H9 (cell line): ENCODE results near the gene CDH16. TPM values are rescaled to one million over a fixed set of nuclear protein-coding genes. Genes with fewer than 3 reads are reported as not detected.

Source experiments
- DNase-seq: peaks from one replicate; pipeline ENCODE4 v3.0.0-alpha.2; 2017
- H2AFZ ChIP-seq: one replicate; pipeline ENCODE4 v1.6.1; 2013; ENCODE audit warnings: mild to moderate bottlenecking, low read length, control low read depth, moderate library complexity
- H2AK5ac ChIP-seq: 2 replicates; pipeline ENCODE4 v1.6.1; 2013; ENCODE audit warnings: low read length, control low read depth, mixed read lengths; ENCODE audit not compliant: insufficient read length
- H2BK120ac ChIP-seq: one replicate; pipeline ENCODE4 v1.6.1; 2013; ENCODE audit warnings: low read depth, mild to moderate bottlenecking, low read length, control low read depth, inconsistent platforms; ENCODE audit not compliant: poor library complexity, severe bottlenecking
- H2BK12ac ChIP-seq: 2 replicates; pipeline ENCODE4 v1.6.1; 2013; ENCODE audit warnings: low read length, control low read depth, mixed read lengths, low read depth; ENCODE audit not compliant: insufficient read length
- H2BK15ac ChIP-seq: 2 replicates; pipeline ENCODE4 v1.6.1; 2013; ENCODE audit warnings: low read depth, low read length, control low read depth
- H2BK20ac ChIP-seq: one replicate; pipeline ENCODE4 v1.6.1; 2013; ENCODE audit warnings: low read depth, mild to moderate bottlenecking, low read length, control low read depth, inconsistent platforms; ENCODE audit not compliant: poor library complexity, severe bottlenecking
- H2BK5ac ChIP-seq: 2 replicates; pipeline ENCODE4 v1.6.1; 2013; ENCODE audit warnings: low read length, control low read depth, mixed read lengths; ENCODE audit not compliant: insufficient read length
- H3K14ac ChIP-seq: 2 replicates; pipeline ENCODE4 v1.6.1; 2013; ENCODE audit warnings: low read length, control low read depth; ENCODE audit not compliant: insufficient read depth
- H3K18ac ChIP-seq: 2 replicates; pipeline ENCODE4 v1.6.1; 2013; ENCODE audit warnings: low read depth, mild to moderate bottlenecking, mixed read lengths, low read length, control low read depth; ENCODE audit not compliant: insufficient read length
- H3K23ac ChIP-seq: 2 replicates; pipeline ENCODE4 v1.6.1; 2013; ENCODE audit warnings: low read length, control low read depth, mixed read lengths, low read depth; ENCODE audit not compliant: insufficient read length
- H3K23me2 ChIP-seq: 2 replicates; pipeline ENCODE4 v1.6.1; 2013; ENCODE audit warnings: low read depth, mild to moderate bottlenecking, mixed read lengths, low read length, control low read depth; ENCODE audit not compliant: insufficient read length, poor library complexity, severe bottlenecking
- H3K27ac ChIP-seq: 2 replicates; pipeline ENCODE4 v1.5.1; 2013; ENCODE audit warnings: low read length, control low read depth, mixed read lengths, low read depth; ENCODE audit not compliant: insufficient read length
- H3K27me3 ChIP-seq: 2 replicates; pipeline ENCODE4 v1.6.1; 2013; ENCODE audit warnings: low read length, control low read depth, inconsistent platforms; ENCODE audit not compliant: insufficient read depth
- H3K4ac ChIP-seq: 2 replicates; pipeline ENCODE4 v1.6.1; 2013; ENCODE audit warnings: low read depth, mild to moderate bottlenecking, control low read depth, inconsistent platforms, low read length, moderate library complexity
- H3K4me1 ChIP-seq: 2 replicates; pipeline ENCODE4 v1.6.1; 2013; ENCODE audit warnings: low read length, control low read depth, inconsistent platforms; ENCODE audit not compliant: insufficient read depth
- H3K4me2 ChIP-seq: 2 replicates; pipeline ENCODE4 v1.6.1; 2013; ENCODE audit warnings: low read length, control low read depth, mixed read lengths; ENCODE audit not compliant: insufficient read length, insufficient read depth
- H3K56ac ChIP-seq: 2 replicates; pipeline ENCODE4 v1.6.1; 2013; ENCODE audit warnings: low read depth, mild to moderate bottlenecking, mixed read lengths, low read length, control low read depth; ENCODE audit not compliant: insufficient read length
- H3K79me1 ChIP-seq: 2 replicates; pipeline ENCODE4 v1.6.1; 2013; ENCODE audit warnings: low read depth, mild to moderate bottlenecking, moderate library complexity, low read length, control low read depth, inconsistent platforms; ENCODE audit not compliant: insufficient read depth, poor library complexity, severe bottlenecking
- H3K79me2 ChIP-seq: 2 replicates; pipeline ENCODE4 v1.6.1; 2013; ENCODE audit warnings: low read length, control low read depth, inconsistent platforms; ENCODE audit not compliant: insufficient read depth
- H3K9ac ChIP-seq: 2 replicates; pipeline ENCODE4 v1.6.1; 2013; ENCODE audit warnings: low read length, control low read depth, mixed read lengths; ENCODE audit not compliant: insufficient read length; ENCODE audit errors: extremely low read depth
- H3K9me3 ChIP-seq: one replicate; pipeline ENCODE4 v1.6.1; 2013; ENCODE audit warnings: low read depth, low read length, inconsistent platforms; ENCODE audit not compliant: control insufficient read depth
- H3T11ph ChIP-seq: one replicate; pipeline ENCODE4 v1.6.1; 2013; ENCODE audit warnings: mild to moderate bottlenecking, low read length, control low read depth, inconsistent platforms
- H4K20me1 ChIP-seq: one replicate; pipeline ENCODE4 v1.6.1; 2013; ENCODE audit not compliant: control insufficient read depth, insufficient read length, insufficient read depth
- H4K5ac ChIP-seq: 2 replicates; pipeline ENCODE4 v1.6.1; 2013; ENCODE audit warnings: low read depth, mild to moderate bottlenecking, mixed read lengths, low read length, control low read depth; ENCODE audit not compliant: insufficient read length
- H4K8ac ChIP-seq: replicated peaks from 2 replicates; pipeline ENCODE4 v1.6.1; 2013; ENCODE audit warnings: low read length, control low read depth, mixed read lengths, low read depth; ENCODE audit not compliant: insufficient read length
- H4K91ac ChIP-seq: 2 replicates; pipeline ENCODE4 v1.6.1; 2013; ENCODE audit warnings: low read depth, mild to moderate bottlenecking, moderate library complexity, mixed read lengths, low read length, control low read depth; ENCODE audit not compliant: insufficient read length
- H3K27ac Mint-ChIP-seq, 3 experiments: 2 replicates in 2 of 3; 3 replicates in 1 of 3; pipeline ENCODE4 v1.8.0; 2020 to 2021; ENCODE audit warnings: mixed read lengths in 3 of 3, mild to moderate bottlenecking in 1 of 3, moderate library complexity in 1 of 3
- H3K27me3 Mint-ChIP-seq: 2 replicates; pipeline ENCODE4 v1.8.0; 2021; ENCODE audit warnings: low read depth, mild to moderate bottlenecking, moderate library complexity, mixed read lengths
- H3K36me3 Mint-ChIP-seq, 3 experiments: 2 replicates in 2 of 3; 3 replicates in 1 of 3; pipeline ENCODE4 v1.8.0; 2020 to 2021; ENCODE audit warnings: low read depth in 3 of 3, mixed read lengths in 3 of 3; ENCODE audit not compliant: insufficient read depth in 1 of 3
- H3K4me1 Mint-ChIP-seq, 2 experiments: 2 replicates each; pipeline ENCODE4 v1.8.0; 2020; ENCODE audit warnings: mixed read lengths in 2 of 2
- H3K4me3 Mint-ChIP-seq, 2 experiments: 2 replicates in 1 of 2; 3 replicates in 1 of 2; pipeline ENCODE4 v1.8.0; 2020 to 2021; ENCODE audit warnings: mild to moderate bottlenecking in 2 of 2, mixed read lengths in 2 of 2, moderate library complexity in 1 of 2
- H3K9me3 Mint-ChIP-seq, 2 experiments: 2 replicates in 1 of 2; 3 replicates in 1 of 2; pipeline ENCODE4 v1.8.0; 2020; ENCODE audit warnings: mild to moderate bottlenecking in 2 of 2, mixed read lengths in 2 of 2, moderate library complexity in 1 of 2
- CTCF ChIP-seq: fragments of 200-600 bp; sonication (generic); conservative IDR thresholded peaks from 3 replicates; pipeline ENCODE4 v1.8.0; 2021; ENCODE audit warnings: antibody characterized with exemption, mild to moderate bottlenecking
- WGBS: extraction: QIAGEN DNeasy Blood & Tissue Kit; methylation state at CpG from one replicate; pipeline ENCODE4 v1.1.7; 2013; ENCODE audit warnings: missing lambda C conversion rate, low lambda C conversion rate, mixed read lengths; ENCODE audit not compliant: insufficient read length; ENCODE audit errors: extremely low coverage; 5-methylcytosine and 5-hydroxymethylcytosine counted together
- total RNA-seq: library from RNA; stranded (reverse); gene quantifications from 2 replicates; pipeline ENCODE4 v1.2.1, GENCODE V29; 2021

Gene CDH16
- total RNA-seq, 1 experiment from 2014 or later: not detected

GRCh38 chr16:66886321-66886720 is 32.4 kb downstream of the CDH16 start:
- DNase-seq: no peak
- Mint-ChIP-seq H3K4me3 (no peak overlapping the region), H3K27me3 (no peaks in the 10 kb centered on the region), H3K36me3 (peaks cover 15 to 49% (median 38%) of the 10 kb centered on the region in 3 experiments; a peak in 6 of 7 replicates), H3K9me3 (no peaks in the 10 kb centered on the region), H3K4me1 (peaks cover 6 to 7% of the 10 kb centered on the region in 2 experiments; a peak in 2 of 4 replicates), H3K27ac (peak overlapping the region in 1 of 3 experiments; percentile 32; a peak in 1 of 7 replicates)
- no peaks in the 10 kb centered on the region for H3K9me3 ChIP-seq
- no peak overlapping the region for H4K5ac ChIP-seq
- H3K18ac ChIP-seq: no peak overlapping the region
- H3K4me2 ChIP-seq: no peak overlapping the region
- H4K20me1 ChIP-seq: no peaks in the 10 kb centered on the region
- peaks cover 5% of the 10 kb centered on the region; the same call in 1 of the 2 replicates for H3K79me2 ChIP-seq
- H4K91ac ChIP-seq: no peak overlapping the region
- H2BK15ac ChIP-seq: no peak overlapping the region
- no peak for TF ChIP-seq CTCF
- H3K9ac ChIP-seq: no peak overlapping the region
- H3K14ac ChIP-seq: no peak overlapping the region
- no peak overlapping the region for H4K8ac ChIP-seq
- no peaks in the 10 kb centered on the region for H3K23me2 ChIP-seq
- no peak overlapping the region for H2BK12ac ChIP-seq
- H3K23ac ChIP-seq: no peak overlapping the region
- H2BK20ac ChIP-seq: no peak overlapping the region
- H2BK5ac ChIP-seq: no peak overlapping the region
- H2AFZ ChIP-seq: no peak overlapping the region
- no CpG with 5 or more reads among the region's 2 CpGs for WGBS
- no peaks in the 10 kb centered on the region for H3K4me1 ChIP-seq
- no peaks in the 10 kb centered on the region for H3K27me3 ChIP-seq
- H2AK5ac ChIP-seq: no peak overlapping the region
- peaks cover 2% of the 10 kb centered on the region for H3K79me1 ChIP-seq
- no peak overlapping the region for H3K27ac ChIP-seq
- no peak overlapping the region for H3T11ph ChIP-seq
- H3K56ac ChIP-seq: no peak overlapping the region
- no peak overlapping the region for H2BK120ac ChIP-seq
- H3K4ac ChIP-seq: no peak overlapping the region
